SK-N-SH (cell line): ENCODE data around the gene PKP2. TPM values are rescaled to one million over a fixed set of nuclear protein-coding genes. Genes with fewer than 3 reads are reported as not detected.

ENCODE experiments used
- CTCF ChIA-PET: fragments of 300-600, 350-600 bp; formaldehyde crosslinking; extraction: SDS; loops from one replicate; lab custom pipeline; 2021; lab: Yijun Ruan, JAX
- POLR2A ChIA-PET: fragments of 350-600 bp; sonication (Branson Sonifier 250); formaldehyde crosslinking; extraction: SDS; loops from one replicate; lab custom pipeline; 2020; ENCODE audit warnings: antibody characterized with exemption, inconsistent platforms; lab: Yijun Ruan, JAX
- DNase-seq: peaks from one replicate; pipeline ENCODE4 v3.0.0; 2012
- H2AFZ ChIP-seq: fragments of 200-600 bp; sonication (generic); 2 replicates; pipeline ENCODE4 v1.8.1; 2016; ENCODE audit warnings: antibody characterized with exemption, mild to moderate bottlenecking, low read depth
- H3F3A ChIP-seq: fragments of 200-600 bp; sonication (generic); replicated peaks from 2 replicates; pipeline ENCODE3; 2016; ENCODE audit warnings: antibody characterized with exemption, mild to moderate bottlenecking; ENCODE audit not compliant: insufficient read depth
- H3K27ac ChIP-seq, 2 experiments: fragments of 200-500 bp in 1 of 2; fragments of 200-600 bp in 1 of 2; sonication (Bioruptor generic) in 1 of 2; sonication (generic), shearing (Covaris generic) in 1 of 2; 2 replicates each; pipeline versions ENCODE4 v1.5.1 to v1.6.1; 2014 to 2016; ENCODE audit warnings: low read depth in 2 of 2, inconsistent platforms in 1 of 2, low read length in 1 of 2, mild to moderate bottlenecking in 1 of 2, mixed read lengths in 1 of 2
- H3K27me3 ChIP-seq: fragments of 200-600 bp; sonication (generic), shearing (Covaris generic); 2 replicates; pipeline ENCODE4 v1.6.1; 2016; ENCODE audit warnings: mixed run types; ENCODE audit not compliant: insufficient read depth
- H3K36me3 ChIP-seq, 2 experiments: fragments of 200-500 bp in 1 of 2; fragments of 200-600 bp in 1 of 2; sonication (Bioruptor generic) in 1 of 2; sonication (generic) in 1 of 2; replicated peaks in 1 of 2; 2 replicates each; pipeline versions ENCODE3 to v1.5.1; 2014 to 2016; ENCODE audit warnings: low read length in 1 of 2, mild to moderate bottlenecking in 1 of 2; ENCODE audit not compliant: insufficient read depth in 2 of 2, control insufficient read depth in 1 of 2
- H3K4me1 ChIP-seq, 2 experiments: fragments of 200-500 bp in 1 of 2; fragments of 200-600 bp in 1 of 2; sonication (Bioruptor generic) in 1 of 2; sonication (generic), shearing (Covaris generic) in 1 of 2; 2 replicates each; pipeline versions ENCODE4 v1.5.1 to v1.6.1; 2014 to 2016; ENCODE audit warnings: low read depth in 1 of 2, low read length in 1 of 2, mixed run types in 1 of 2; ENCODE audit not compliant: insufficient read depth in 2 of 2, control insufficient read depth in 1 of 2
- H3K4me2 ChIP-seq: fragments of 200-600 bp; sonication (generic), shearing (Covaris generic); 2 replicates; pipeline ENCODE4 v1.6.1; 2017; ENCODE audit warnings: mixed run types
- H3K4me3 ChIP-seq, 2 experiments: fragments of 200-500 bp in 1 of 2; fragments of 200-600 bp in 1 of 2; sonication (Bioruptor generic) in 1 of 2; sonication (generic), shearing (Covaris generic) in 1 of 2; 2 replicates each; pipeline versions ENCODE4 v1.5.1 to v1.8.1; 2014 to 2016; ENCODE audit warnings: low read depth in 2 of 2, inconsistent platforms in 1 of 2, low read length in 1 of 2, mild to moderate bottlenecking in 1 of 2, mixed read lengths in 1 of 2, moderate library complexity in 1 of 2
- H3K79me2 ChIP-seq: fragments of 200-600 bp; sonication (generic); 2 replicates; pipeline ENCODE4 v1.8.1; 2017; ENCODE audit warnings: mild to moderate bottlenecking; ENCODE audit not compliant: insufficient read depth
- H3K9ac ChIP-seq: fragments of 200-600 bp; sonication (generic); 2 replicates; pipeline ENCODE4 v1.6.1; 2017; ENCODE audit warnings: mixed run types
- H3K9me2 ChIP-seq: fragments of 200-600 bp; sonication (generic); 2 replicates; pipeline ENCODE4 v1.6.1; 2017; ENCODE audit warnings: mixed run types
- H3K9me3 ChIP-seq: fragments of 200-600 bp; sonication (generic); 2 replicates; pipeline ENCODE4 v1.6.1; 2017; ENCODE audit warnings: mixed run types, mild to moderate bottlenecking, moderate library complexity
- H4K20me1 ChIP-seq: fragments of 200-600 bp; sonication (generic); 2 replicates; pipeline ENCODE4 v1.6.1; 2017; ENCODE audit warnings: mild to moderate bottlenecking, mixed run types; ENCODE audit not compliant: insufficient read depth
- CTCF ChIP-seq: fragments of 200-600 bp; sonication (generic); IDR thresholded peaks from 2 replicates; pipeline ENCODE4 v1.6.1; 2017; ENCODE audit warnings: antibody characterized with exemption, mild to moderate bottlenecking, moderate library complexity
- EP300 ChIP-seq, 2 experiments: IDR thresholded peaks; 2 replicates each; pipeline versions ENCODE4 v1.4.0 to v1.6.1; 2012; ENCODE audit warnings: borderline replicate concordance in 1 of 2, low read depth in 1 of 2, low read length in 1 of 2
- GABPA ChIP-seq: IDR thresholded peaks from 2 replicates; pipeline ENCODE4 v1.4.0; 2012; ENCODE audit warnings: low read depth, mild to moderate bottlenecking
- GATA2 ChIP-seq: sonication (generic); formaldehyde crosslinking; IDR thresholded peaks from 2 replicates; pipeline ENCODE4 v1.5.0; 2020; ENCODE audit warnings: mild to moderate bottlenecking, missing genetic modification reagents
- IRF3 ChIP-seq: fragments of 150-350 bp; IDR thresholded peaks from 2 replicates; pipeline ENCODE4 v1.6.1; 2016; ENCODE audit warnings: mild to moderate bottlenecking, low read depth, low read length
- JUND ChIP-seq: IDR thresholded peaks from 2 replicates; pipeline ENCODE4 v1.4.0; 2012
- NFIC ChIP-seq: IDR thresholded peaks from 2 replicates; pipeline ENCODE4 v1.4.0; 2012; ENCODE audit warnings: borderline replicate concordance
- PBX3 ChIP-seq: IDR thresholded peaks from 2 replicates; pipeline ENCODE4; 2012
- SIN3A ChIP-seq: IDR thresholded peaks from 2 replicates; pipeline ENCODE4 v1.6.1; 2012; ENCODE audit warnings: low read depth, mild to moderate bottlenecking, low read length, moderate library complexity, borderline replicate concordance
- TCF12 ChIP-seq: IDR thresholded peaks from 2 replicates; pipeline ENCODE4 v1.4.0; 2012
- TEAD4 ChIP-seq: IDR thresholded peaks from 2 replicates; pipeline ENCODE4 v1.4.0; 2012; ENCODE audit warnings: mild to moderate bottlenecking, borderline replicate concordance; ENCODE audit not compliant: insufficient read depth
- WGBS: methylation state at CpG from one replicate; pipeline ENCODE4 v1.1.6; 2017; ENCODE audit warnings: low lambda C conversion rate; 5-methylcytosine and 5-hydroxymethylcytosine counted together
- polyA plus RNA-seq, 3 experiments: library from polyadenylated mRNA; depleted of rRNA; stranded (reverse); fragments of >200 nt; gene quantifications; 2 replicates each; pipeline ENCODE4 v1.2.3, GENCODE V29; 2012

The PKP2 gene
- polyA plus RNA-seq, 1 of the 3 experiments (the other 2 are of a cell fraction), result 0.10 TPM

GRCh38 chr12:32755051-32755653 is 141.4 kb downstream of the PKP2 start (continued):
- TF ChIP-seq IRF3 (no peak), CTCF (peak; percentile 73), NFIC (no peak), GABPA (peak; percentile 46), TEAD4 (no peak), EP300 (IDR thresholded peaks at IDR 0.05; ENCODE audit: borderline replicate concordance in 1 of 2, low read depth in 1 of 2, low read length in 1 of 2) (no peak), SIN3A (0 out of 2 replicates have a peak, but pooled peaks have one; percentile 25), JUND (no peak), GATA2 (CRISPR knock-in tag) (no peak)

- Histone ChIP-seq H2AFZ (no peak overlapping the region), H3K4me2 (peak overlapping the region; percentile 87), H4K20me1 (no peaks in the 10 kb centered on the region), H3K4me1 (peaks cover 9 to 12% of the 10 kb centered on the region in 2 experiments; a peak in 1 of 4 replicates), H3K9me3 (no peaks in the 10 kb centered on the region), H3K79me2 (peaks cover 29% of the 10 kb centered on the region), H3K4me3 (peak overlapping the region; percentile 87 to 97), H3K27ac (peak overlapping the region in 1 of 2 experiments; percentile 82; a peak in 2 of 4 replicates), H3K9ac (peak overlapping the region; percentile 94), H3K27me3 (no peaks in the 10 kb centered on the region), H3K9me2 (no peaks in the 10 kb centered on the region), H3F3A (peaks cover 6% of the 10 kb centered on the region), H3K36me3 (peaks cover 30 to 39% of the 10 kb centered on the region in 2 experiments)
- DNase-seq, result no peak
- ChIA-PET CTCF (interaction anchor here (0.7 to 4.8 kb wide), 18 partner anchors 9 to 1101 kb away, joined by 3 to 150 read pairs (median 8); partner anchors contain the start of genes DNM1L and FGD4), POLR2A (interaction anchor here (0.9 to 1.1 kb wide), 2 partner anchors 68 to 142 kb away, joined by 3 to 4 read pairs; partner anchors contain the start of gene PKP2)
- WGBS, result 48% methylated on average over 2 of the region's 2 CpGs
- TF ChIP-seq CTCF (no peak), PBX3 (no peak), TCF12 (no peak), IRF3 (no peak)
Observed at GRCh38 chr12:32754111-32754510, 142.5 kb downstream of the PKP2 start.
